Loucy (cell line): ENCODE measurements around the gene OR2Z1.

Source experiments
- H2AFZ ChIP-seq: fragments of 200-600 bp; sonication (generic); 2 replicates; pipeline ENCODE4 v1.6.0; 2016; ENCODE audit warnings: antibody characterized with exemption, mild to moderate bottlenecking, low read length, moderate library complexity
- H3F3A ChIP-seq: fragments of 200-600 bp; 2 replicates; pipeline ENCODE4 v1.6.0; 2016; ENCODE audit warnings: antibody characterized with exemption, low read depth, mild to moderate bottlenecking
- H3K27me3 ChIP-seq: fragments of 200-600 bp; sonication (generic); 2 replicates; pipeline ENCODE4 v1.6.1; 2014; ENCODE audit warnings: low read length, mild to moderate bottlenecking; ENCODE audit not compliant: insufficient read depth, poor library complexity, severe bottlenecking
- H3K36me3 ChIP-seq: fragments of 200-600 bp; sonication (generic); 2 replicates; pipeline ENCODE4 v1.6.1; 2016; ENCODE audit warnings: low read length; ENCODE audit not compliant: insufficient read depth
- H3K4me1 ChIP-seq: fragments of 200-600 bp; sonication (generic); 2 replicates; pipeline ENCODE4 v1.5.1; 2014; ENCODE audit warnings: low read length, mild to moderate bottlenecking; ENCODE audit not compliant: insufficient read depth, poor library complexity, severe bottlenecking
- H3K4me2 ChIP-seq: fragments of 200-600 bp; sonication (generic); 2 replicates; pipeline ENCODE4 v1.6.0; 2014; ENCODE audit warnings: antibody characterized with exemption, low read length, low read depth, mild to moderate bottlenecking; ENCODE audit not compliant: poor library complexity, severe bottlenecking
- H3K4me3 ChIP-seq: fragments of 200-600 bp; sonication (generic); 2 replicates; pipeline ENCODE4 v1.5.1; 2014; ENCODE audit warnings: low read length, mild to moderate bottlenecking, mixed read lengths; ENCODE audit not compliant: poor library complexity, severe bottlenecking
- H3K79me2 ChIP-seq: fragments of 200-600 bp; sonication (generic); 2 replicates; pipeline ENCODE4 v1.6.1; 2014; ENCODE audit warnings: low read length; ENCODE audit not compliant: insufficient read depth
- H3K9ac ChIP-seq: fragments of 200-600 bp; sonication (generic); 2 replicates; pipeline ENCODE4 v1.6.0; 2014; ENCODE audit warnings: mild to moderate bottlenecking, low read depth, low read length, moderate library complexity; ENCODE audit not compliant: poor library complexity, severe bottlenecking
- H3K9me2 ChIP-seq: fragments of 200-600 bp; sonication (generic); replicated peaks from 2 replicates; pipeline ENCODE4 v1.6.1; 2016; ENCODE audit warnings: low read depth, low read length, mixed read lengths
- H3K9me3 ChIP-seq: fragments of 200-600 bp; sonication (generic); 2 replicates; pipeline ENCODE4 v1.6.1; 2014; ENCODE audit warnings: mild to moderate bottlenecking, antibody characterized with exemption, low read length, low read depth; ENCODE audit not compliant: insufficient read depth
- H4K20me1 ChIP-seq: fragments of 200-600 bp; sonication (generic); 2 replicates; pipeline ENCODE4 v1.6.0; 2014; ENCODE audit warnings: antibody characterized with exemption, low read length, mild to moderate bottlenecking; ENCODE audit not compliant: insufficient read depth, poor library complexity, severe bottlenecking
- CTCF ChIP-seq: fragments of 200-600 bp; sonication (generic); conservative IDR thresholded peaks from 2 replicates; pipeline ENCODE4 v1.5.1; 2014; ENCODE audit warnings: mild to moderate bottlenecking, antibody characterized with exemption, low read length
- EZH2phosphoT487 ChIP-seq: fragments of 200-600 bp; IDR thresholded peaks from 2 replicates; pipeline ENCODE4 v1.6.1; 2018; ENCODE audit warnings: antibody characterized with exemption, mild to moderate bottlenecking, moderate library complexity, borderline replicate concordance

OR2Z1 gene

GRCh38 chr19:8722032-8722431, 598 bp downstream of the OR2Z1 start:
- Histone ChIP-seq H3K79me2 (no peaks in the 10 kb centered on the region), H3K4me2 (no peak overlapping the region), H3K9ac (no peak overlapping the region), H3K4me3 (no peak overlapping the region), H4K20me1 (no peaks in the 10 kb centered on the region), H2AFZ (no peak overlapping the region), H3K4me1 (no peaks in the 10 kb centered on the region), H3K27me3 (no peaks in the 10 kb centered on the region), H3K9me2 (no peaks in the 10 kb centered on the region), H3K9me3 (peaks cover 4% of the 10 kb centered on the region; the same call in 1 of the 2 replicates), H3F3A (no peaks in the 10 kb centered on the region), H3K36me3 (no peaks in the 10 kb centered on the region)
- TF ChIP-seq CTCF (no peak), EZH2phosphoT487 (no peak)

GRCh38 chr19:8724276-8724675, 2.8 kb downstream of the OR2Z1 start:
- Histone ChIP-seq H3K4me1 (no peaks in the 10 kb centered on the region), H3K36me3 (no peaks in the 10 kb centered on the region), H3K4me3 (no peak overlapping the region), H3K9ac (no peak overlapping the region), H3F3A (no peaks in the 10 kb centered on the region), H3K27me3 (no peaks in the 10 kb centered on the region), H3K79me2 (no peaks in the 10 kb centered on the region), H3K9me3 (no peaks in the 10 kb centered on the region), H3K4me2 (no peak overlapping the region), H3K9me2 (no peaks in the 10 kb centered on the region), H4K20me1 (no peaks in the 10 kb centered on the region), H2AFZ (no peak overlapping the region)
- TF ChIP-seq CTCF, result no peak
- no peak for TF ChIP-seq EZH2phosphoT487

GRCh38 chr19:8731428-8732169, 10.2 kb downstream of the OR2Z1 start:
- TF ChIP-seq CTCF, result no peak
- TF ChIP-seq EZH2phosphoT487, result no peak
- Histone ChIP-seq H3K9me3 (no peaks in the 10 kb centered on the region), H3K4me3 (no peak overlapping the region)

More at GRCh38 chr19:8731428-8732169, 10.2 kb downstream of the OR2Z1 start:
- H3K4me1 ChIP-seq, result no peaks in the 10 kb centered on the region
- no peaks in the 10 kb centered on the region for H3K27me3 ChIP-seq
- no peaks in the 10 kb centered on the region for H3F3A ChIP-seq
- H3K9me2 ChIP-seq, result no peaks in the 10 kb centered on the region
- H3K9ac ChIP-seq, result no peak overlapping the region
- no peak overlapping the region for H2AFZ ChIP-seq
- H4K20me1 ChIP-seq, result no peaks in the 10 kb centered on the region
- no peaks in the 10 kb centered on the region for H3K79me2 ChIP-seq
- H3K36me3 ChIP-seq, result no peaks in the 10 kb centered on the region
- no peak overlapping the region for H3K4me2 ChIP-seq
